ENCODE results near the gene SPATA17.
"Not testable (repeated sequence)": the region's sequence is repeated elsewhere in the genome, so short reads cannot be mapped to it uniquely, and the experiment has no call there.

SPATA17 gene

GRCh38 chr1:217630711-217631591 is at the start of gene SPATA17, which contains the start of gene GPATCH2:
SPATA17 (plus strand) TSS chr1:217631344; CDS start chr1:217631379, 35 bp downstream.
GPATCH2 (minus strand) TSS chr1:217631090; CDS start chr1:217630971, 119 bp downstream.
- DNase-seq, result peak; percentile 83

GRCh38 chr1:217584286-217584811 is 46.8 kb upstream of the SPATA17 start:
- DNase-seq, result not testable (repeated sequence)

- no peak for DNase-seq
Observed at GRCh38 chr1:217585577-217585976, 45.6 kb upstream of the SPATA17 start.

- no peak for DNase-seq
Observed at GRCh38 chr1:217586586-217586985, 44.6 kb upstream of the SPATA17 start.

GRCh38 chr1:217590598-217590997 is 40.5 kb upstream of the SPATA17 start:
- DNase-seq, result no peak

- DNase-seq, result no peak
Observed at GRCh38 chr1:217599154-217599553, 32.0 kb upstream of the SPATA17 start.

GRCh38 chr1:217602380-217602779 is 28.8 kb upstream of the SPATA17 start:
- DNase-seq, result no peak

- DNase-seq, result no peak
Observed at GRCh38 chr1:217605390-217605789, 25.8 kb upstream of the SPATA17 start.

GRCh38 chr1:217614200-217614712 is 16.9 kb upstream of the SPATA17 start:
- DNase-seq, result no peak

GRCh38 chr1:217617126-217617525 is 14.0 kb upstream of the SPATA17 start:
- no peak for DNase-seq

- DNase-seq, result no peak
Observed at GRCh38 chr1:217620814-217621213, 10.3 kb upstream of the SPATA17 start.

- DNase-seq, result no peak
Observed at GRCh38 chr1:217622042-217622441, 9.1 kb upstream of the SPATA17 start.

- no peak for DNase-seq
Observed at GRCh38 chr1:217626321-217626720, 4.8 kb upstream of the SPATA17 start.

GRCh38 chr1:217627431-217627830 is 3.7 kb upstream of the SPATA17 start:
- DNase-seq, result no peak

GRCh38 chr1:217642455-217642854 is 11.3 kb downstream of the SPATA17 start:
- no peak for DNase-seq

- no peak for DNase-seq
Observed at GRCh38 chr1:217647791-217648190, 16.6 kb downstream of the SPATA17 start.

- DNase-seq, result no peak
Observed at GRCh38 chr1:217650674-217651073, 19.5 kb downstream of the SPATA17 start.

GRCh38 chr1:217660353-217661062 is 29.4 kb downstream of the SPATA17 start:
- DNase-seq, result no peak

- no peak for DNase-seq
Observed at GRCh38 chr1:217661407-217661806, 30.3 kb downstream of the SPATA17 start.

- no peak for DNase-seq
Observed at GRCh38 chr1:217668351-217668940, 37.3 kb downstream of the SPATA17 start.

- DNase-seq, result no peak
Observed at GRCh38 chr1:217673387-217673786, 42.2 kb downstream of the SPATA17 start.

- DNase-seq, result no peak
Observed at GRCh38 chr1:217674028-217674729, 43.0 kb downstream of the SPATA17 start.
